Neural cell (in vitro differentiated cells): ENCODE results near the gene TRAPPC1. TPM values are rescaled to one million over a fixed set of nuclear protein-coding genes. Genes with fewer than 3 reads are reported as not detected.

ENCODE experiments used
- H2AFZ ChIP-seq: fragments of 200-600, 300-800 bp; sonication (generic), shearing (Covaris generic); 2 replicates; pipeline ENCODE4 v1.6.0; 2014; ENCODE audit warnings: low read depth, mild to moderate bottlenecking, antibody characterized with exemption, low read length, moderate library complexity
- H3F3A ChIP-seq: fragments of 200-600 bp; shearing (Covaris generic); 2 replicates; pipeline ENCODE4 v1.6.1; 2016; ENCODE audit warnings: mild to moderate bottlenecking, moderate library complexity, mixed read lengths, antibody characterized with exemption, low read length; ENCODE audit not compliant: insufficient read depth, poor library complexity, severe bottlenecking
- H3K27ac ChIP-seq: fragments of 200-600, 300-800 bp; sonication (generic), shearing (Covaris generic); 2 replicates; pipeline ENCODE4 v1.5.1; 2014; ENCODE audit warnings: mild to moderate bottlenecking, low read length, moderate library complexity
- H3K27me3 ChIP-seq: fragments of 300-800, 200-600 bp; sonication (generic), shearing (Covaris generic); 2 replicates; pipeline ENCODE4 v1.6.0; 2014; ENCODE audit warnings: mild to moderate bottlenecking, low read depth, low read length, moderate library complexity; ENCODE audit not compliant: insufficient read depth
- H3K36me3 ChIP-seq: fragments of 300-800, 200-600 bp; sonication (generic), shearing (Covaris generic); 2 replicates; pipeline ENCODE4 v1.5.1; 2014; ENCODE audit warnings: mild to moderate bottlenecking, antibody characterized with exemption, low read length, moderate library complexity; ENCODE audit not compliant: insufficient read depth
- H3K4me2 ChIP-seq: fragments of 300-800, 200-600 bp; sonication (generic), shearing (Covaris generic); 2 replicates; pipeline ENCODE4 v1.6.0; 2014; ENCODE audit warnings: mild to moderate bottlenecking, low read length
- H3K4me3 ChIP-seq: fragments of 300-800, 200-600 bp; sonication (generic), shearing (Covaris generic); 2 replicates; pipeline ENCODE4 v1.5.1; 2014; ENCODE audit warnings: mild to moderate bottlenecking, low read length, moderate library complexity
- H3K79me2 ChIP-seq: fragments of 200-600 bp; shearing (Covaris generic); replicated peaks from 2 replicates; pipeline ENCODE4 v1.6.0; 2014; ENCODE audit warnings: mild to moderate bottlenecking, low read length, moderate library complexity; ENCODE audit not compliant: insufficient read depth
- H3K9ac ChIP-seq: fragments of 300-800, 200-600 bp; sonication (generic), shearing (Covaris generic); 2 replicates; pipeline ENCODE4 v1.6.1; 2016; ENCODE audit warnings: mild to moderate bottlenecking, low read length, mixed read lengths
- H3K9me2 ChIP-seq: fragments of 200-600 bp; shearing (Covaris generic); 2 replicates; pipeline ENCODE4 v1.6.1; 2016; ENCODE audit warnings: mild to moderate bottlenecking, low read length, mixed read lengths; ENCODE audit not compliant: insufficient read depth
- H3K9me3 ChIP-seq: fragments of 200-600, 300-800 bp; sonication (generic), shearing (Covaris generic); 2 replicates; pipeline ENCODE4 v1.6.1; 2016; ENCODE audit warnings: mild to moderate bottlenecking, mixed run types, low read length, moderate library complexity, mixed read lengths
- H4K20me1 ChIP-seq: fragments of 200-600 bp; shearing (Covaris generic); 2 replicates; pipeline ENCODE4 v1.6.1; 2016; ENCODE audit warnings: mild to moderate bottlenecking, mixed run types; ENCODE audit not compliant: insufficient read depth
- CTCF ChIP-seq: fragments of 450-650 bp; IDR thresholded peaks from 2 replicates; pipeline ENCODE4 v1.5.1; 2014; ENCODE audit warnings: antibody characterized with exemption, mild to moderate bottlenecking, moderate library complexity; ENCODE audit not compliant: poor library complexity, severe bottlenecking
- EP300 ChIP-seq: fragments of 450-650 bp; conservative IDR thresholded peaks from 2 replicates; pipeline ENCODE4 v1.6.1; 2014; ENCODE audit warnings: antibody characterized with exemption, mild to moderate bottlenecking, moderate library complexity; ENCODE audit not compliant: poor library complexity, severe bottlenecking
- EZH2 ChIP-seq: fragments of 200-600, 300-800 bp; shearing (Covaris generic), sonication (generic); IDR thresholded peaks from 2 replicates; pipeline ENCODE4 v1.6.1; 2014; ENCODE audit warnings: antibody characterized with exemption, low read length, borderline replicate concordance, mild to moderate bottlenecking; ENCODE audit not compliant: insufficient read depth, poor library complexity, severe bottlenecking
- MXI1 ChIP-seq: fragments of 450-650 bp; conservative IDR thresholded peaks from 2 replicates; pipeline ENCODE4 v1.6.1; 2014; ENCODE audit warnings: antibody characterized with exemption, mild to moderate bottlenecking; ENCODE audit not compliant: poor library complexity, severe bottlenecking
- POLR2AphosphoS5 ChIP-seq: IDR thresholded peaks from 2 replicates; pipeline ENCODE4 v1.6.1; 2012
- RAD21 ChIP-seq: fragments of 450-650 bp; conservative IDR thresholded peaks from 2 replicates; pipeline ENCODE4 v1.6.1; 2014; ENCODE audit warnings: antibody characterized with exemption, mild to moderate bottlenecking, moderate library complexity
- SMC3 ChIP-seq: fragments of 450-650 bp; conservative IDR thresholded peaks from 2 replicates; pipeline ENCODE4 v1.6.1; 2014; ENCODE audit warnings: antibody characterized with exemption, mild to moderate bottlenecking, moderate library complexity; ENCODE audit not compliant: poor library complexity
- TAF1 ChIP-seq: IDR thresholded peaks from 2 replicates; pipeline ENCODE4 v1.6.1; 2012; ENCODE audit warnings: low read depth
- polyA plus RNA-seq: library from polyadenylated mRNA; depleted of rRNA; stranded (reverse); fragments of >200 nt; gene quantifications from 2 replicates; pipeline ENCODE4 v1.2.3, GENCODE V29; 2014
- TF ChIP-seq, protein P1 (sequence below): IDR thresholded peaks from 2 replicates; pipeline ENCODE4 v1.6.1; 2012; ENCODE audit warnings: borderline replicate concordance

TRAPPC1 gene
- polyA plus RNA-seq, 1 donor from 2014 or later: 34.0 TPM

DNA sequence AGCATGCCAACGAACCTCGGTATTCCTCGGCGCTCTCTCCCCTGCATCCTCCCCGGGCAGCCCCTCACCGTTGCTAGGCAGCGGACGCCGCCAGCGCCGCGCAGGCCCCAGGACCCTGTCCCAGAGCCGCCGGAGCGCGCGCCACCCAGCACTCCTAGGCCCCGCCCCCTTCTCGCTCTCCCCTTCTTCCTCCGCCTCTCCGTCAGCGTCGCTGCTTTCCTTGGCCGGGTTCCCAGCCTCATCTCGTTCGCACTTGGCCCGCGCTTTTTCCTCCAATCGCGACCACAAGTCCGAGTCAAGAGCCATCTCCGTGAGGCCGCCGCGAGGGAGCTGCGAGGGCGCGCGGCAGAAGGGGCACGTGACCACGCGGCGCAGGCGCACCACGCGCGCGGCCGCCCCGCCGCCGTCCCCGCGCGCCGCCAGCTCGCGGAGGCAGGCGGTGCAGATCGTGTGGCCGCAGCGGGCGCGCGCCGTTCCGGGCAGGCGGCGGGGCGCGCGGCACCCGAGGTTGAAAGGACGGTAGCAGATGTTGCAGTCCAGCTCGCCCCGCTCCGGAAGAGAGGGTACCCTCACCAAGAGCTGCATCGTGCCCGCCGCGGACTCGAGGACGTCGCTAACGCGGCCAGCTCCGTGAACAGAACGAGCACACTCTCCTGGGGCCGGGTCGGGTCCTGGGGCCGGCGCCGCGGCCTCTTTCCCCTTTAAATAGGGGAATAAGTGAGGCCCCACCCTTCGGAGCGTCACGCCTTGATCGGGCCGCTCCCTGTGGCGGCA is 15.9 kb downstream of the TRAPPC1 start, which contains the start of gene RNF227:
RNF227 (minus strand) TSS at position 679 of the 774 bp plus-strand sequence; CDS start at position 585, 94 bp downstream.
- peak within 1 kb of the TSS; percentile 84 for H3K9ac ChIP-seq
- peak within 1 kb of the TSS; percentile 83 for H3K27ac ChIP-seq
- no peaks in the 10 kb centered on the region for H3K36me3 ChIP-seq

GRCh38 chr17:7915179-7915610 is 16.6 kb downstream of the TRAPPC1 start:
- no peaks in the 10 kb centered on the region for H3K79me2 ChIP-seq
- H3F3A ChIP-seq: peaks cover 9% of the 10 kb centered on the region
- no peaks in the 10 kb centered on the region for H3K9me2 ChIP-seq
- H3K36me3 ChIP-seq: no peaks in the 10 kb centered on the region
- H3K4me3 ChIP-seq: peak overlapping the region; percentile 83
- TF ChIP-seq TAF1 (peak; percentile 28), POLR2AphosphoS5 (no peak)
- H3K27me3 ChIP-seq: no peaks in the 10 kb centered on the region
- peak overlapping the region; percentile 96 for H3K4me2 ChIP-seq
- H4K20me1 ChIP-seq: no peaks in the 10 kb centered on the region
- peak overlapping the region; percentile 83 for H3K27ac ChIP-seq
- no peak overlapping the region for H2AFZ ChIP-seq
- no peaks in the 10 kb centered on the region for H3K9me3 ChIP-seq
- H3K9ac ChIP-seq: peak overlapping the region; percentile 84

More for the DNA sequence above, 15.9 kb downstream of the TRAPPC1 start, which contains the start of gene RNF227:
- Histone ChIP-seq H3K9me2 (no peaks in the 10 kb centered on the region), H3K27me3 (no peaks in the 10 kb centered on the region), H2AFZ (peak within 1 kb of the TSS; percentile 60), H3K9me3 (no peaks in the 10 kb centered on the region), H3K4me3 (peak within 1 kb of the TSS; percentile 83), H3K4me2 (peak within 1 kb of the TSS; percentile 96), H4K20me1 (no peaks in the 10 kb centered on the region), H3K79me2 (no peaks in the 10 kb centered on the region), H3F3A (peaks cover 9% of the 10 kb centered on the region)
- no peak for TF ChIP-seq EZH2
- TF ChIP-seq POLR2AphosphoS5: peak; percentile 65
- TF ChIP-seq, protein P1, sequence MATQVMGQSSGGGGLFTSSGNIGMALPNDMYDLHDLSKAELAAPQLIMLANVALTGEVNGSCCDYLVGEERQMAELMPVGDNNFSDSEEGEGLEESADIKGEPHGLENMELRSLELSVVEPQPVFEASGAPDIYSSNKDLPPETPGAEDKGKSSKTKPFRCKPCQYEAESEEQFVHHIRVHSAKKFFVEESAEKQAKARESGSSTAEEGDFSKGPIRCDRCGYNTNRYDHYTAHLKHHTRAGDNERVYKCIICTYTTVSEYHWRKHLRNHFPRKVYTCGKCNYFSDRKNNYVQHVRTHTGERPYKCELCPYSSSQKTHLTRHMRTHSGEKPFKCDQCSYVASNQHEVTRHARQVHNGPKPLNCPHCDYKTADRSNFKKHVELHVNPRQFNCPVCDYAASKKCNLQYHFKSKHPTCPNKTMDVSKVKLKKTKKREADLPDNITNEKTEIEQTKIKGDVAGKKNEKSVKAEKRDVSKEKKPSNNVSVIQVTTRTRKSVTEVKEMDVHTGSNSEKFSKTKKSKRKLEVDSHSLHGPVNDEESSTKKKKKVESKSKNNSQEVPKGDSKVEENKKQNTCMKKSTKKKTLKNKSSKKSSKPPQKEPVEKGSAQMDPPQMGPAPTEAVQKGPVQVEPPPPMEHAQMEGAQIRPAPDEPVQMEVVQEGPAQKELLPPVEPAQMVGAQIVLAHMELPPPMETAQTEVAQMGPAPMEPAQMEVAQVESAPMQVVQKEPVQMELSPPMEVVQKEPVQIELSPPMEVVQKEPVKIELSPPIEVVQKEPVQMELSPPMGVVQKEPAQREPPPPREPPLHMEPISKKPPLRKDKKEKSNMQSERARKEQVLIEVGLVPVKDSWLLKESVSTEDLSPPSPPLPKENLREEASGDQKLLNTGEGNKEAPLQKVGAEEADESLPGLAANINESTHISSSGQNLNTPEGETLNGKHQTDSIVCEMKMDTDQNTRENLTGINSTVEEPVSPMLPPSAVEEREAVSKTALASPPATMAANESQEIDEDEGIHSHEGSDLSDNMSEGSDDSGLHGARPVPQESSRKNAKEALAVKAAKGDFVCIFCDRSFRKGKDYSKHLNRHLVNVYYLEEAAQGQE: peak; percentile 74
- peak; percentile 97 for TF ChIP-seq MXI1
- TF ChIP-seq EP300: peak; percentile 30
- peak; percentile 40 for TF ChIP-seq TAF1
- TF ChIP-seq SMC3: peak; percentile 57
- no peak for TF ChIP-seq CTCF
- peak; percentile 25 for TF ChIP-seq RAD21
